Right atrium auricular region (tissue), 2 donors: Measurements from ENCODE around the gene ZSCAN25. TPM values are rescaled to one million over a fixed set of nuclear protein-coding genes. Genes with fewer than 3 reads are reported as not detected.

Experiments used
- DNase-seq: peaks from one replicate; pipeline ENCODE4 v3.0.0-alpha.2; 2019; ENCODE audit warnings: low spot score
- H3K27ac ChIP-seq, 2 donors: fragments of 200-600 bp; sonication (generic); 1 replicate in 1 of 2; 2 replicates in 1 of 2; pipeline ENCODE4 v1.5.1; 2016 to 2019
- H3K27me3 ChIP-seq, 2 donors: fragments of 200-600 bp; sonication (generic); one replicate each; pipeline versions ENCODE4 v1.5.1 to v1.6.0; 2017 to 2019
- H3K36me3 ChIP-seq: fragments of 200-600 bp; sonication (generic); one replicate; pipeline ENCODE4 v1.5.1; 2016
- H3K4me1 ChIP-seq, 2 donors: fragments of 200-600 bp; sonication (generic); one replicate each; pipeline versions ENCODE4 v1.5.1 to v1.6.0; 2017 to 2019
- H3K4me3 ChIP-seq, 2 donors: fragments of 200-600 bp; sonication (generic); 1 replicate in 1 of 2; 2 replicates in 1 of 2; pipeline ENCODE4 v1.5.1; 2017 to 2019; ENCODE audit warnings: mild to moderate bottlenecking in 1 of 2, moderate library complexity in 1 of 2
- H3K9me3 ChIP-seq, 2 donors: fragments of 200-600 bp; sonication (generic); one replicate each; pipeline ENCODE4 v1.5.1; 2019
- CTCF ChIP-seq, 2 donors: fragments of 200-600 bp; sonication (generic); IDR thresholded peaks; one replicate each; pipeline ENCODE4 v1.5.1; 2019; ENCODE audit warnings: antibody characterized with exemption in 2 of 2
- total RNA-seq, 2 donors: library from RNA; depleted of rRNA; stranded (reverse); fragments of >200 nt; gene quantifications; one replicate each; pipeline ENCODE4 v1.1.0, GENCODE V29; 2016

Gene ZSCAN25
- total RNA-seq, 2 donors from 2014 or later, result 6.0 to 6.1 TPM

GRCh38 chr7:99621271-99621670, 4.5 kb downstream of the ZSCAN25 start:
- TF ChIP-seq CTCF (IDR thresholded peaks at IDR 0.05), result no peak
- H3K4me1 ChIP-seq, result peaks cover 0 to 12% of the 10 kb centered on the region in 2 donors
- H3K27me3 ChIP-seq, result no peaks in the 10 kb centered on the region
- peak; percentile 18 for DNase-seq
- H3K36me3 ChIP-seq, result peaks cover 78% of the 10 kb centered on the region
- H3K27ac ChIP-seq, result no peak overlapping the region
- H3K9me3 ChIP-seq, result no peaks in the 10 kb centered on the region
- H3K4me3 ChIP-seq, result no peak overlapping the region

GRCh38 chr7:99622596-99622995, 5.8 kb downstream of the ZSCAN25 start:
- DNase-seq, result peak; percentile 2
- Histone ChIP-seq H3K4me1 (peaks cover 0 to 8% of the 10 kb centered on the region in 2 donors), H3K9me3 (no peaks in the 10 kb centered on the region), H3K27me3 (no peaks in the 10 kb centered on the region), H3K36me3 (peaks cover 91% of the 10 kb centered on the region), H3K27ac (no peak overlapping the region), H3K4me3 (no peak overlapping the region)
- TF ChIP-seq CTCF (IDR thresholded peaks at IDR 0.05), result no peak

GRCh38 chr7:99623091-99623693, 6.4 kb downstream of the ZSCAN25 start:
- H3K27me3 ChIP-seq, result no peaks in the 10 kb centered on the region
- no peak overlapping the region for H3K27ac ChIP-seq

GRCh38 chr7:99623702-99624447, 7.1 kb downstream of the ZSCAN25 start:
- TF ChIP-seq CTCF (IDR thresholded peaks at IDR 0.05), result no peak
- Histone ChIP-seq H3K9me3 (no peaks in the 10 kb centered on the region), H3K27me3 (no peaks in the 10 kb centered on the region), H3K4me1 (no peaks in the 10 kb centered on the region), H3K36me3 (peaks cover 100% of the 10 kb centered on the region), H3K4me3 (no peak overlapping the region), H3K27ac (no peak overlapping the region)
- peak; percentile 11 for DNase-seq

More at GRCh38 chr7:99623091-99623693, 6.4 kb downstream of the ZSCAN25 start:
- TF ChIP-seq CTCF (IDR thresholded peaks at IDR 0.05), result no peak
- peaks cover 0 to 2% of the 10 kb centered on the region in 2 donors for H3K4me1 ChIP-seq
- DNase-seq, result peak; percentile 38
- no peaks in the 10 kb centered on the region for H3K9me3 ChIP-seq
- peaks cover 97% of the 10 kb centered on the region for H3K36me3 ChIP-seq
- no peak overlapping the region for H3K4me3 ChIP-seq

GRCh38 chr7:99624484-99624883, 7.7 kb downstream of the ZSCAN25 start:
- DNase-seq, result peak; percentile 28
- Histone ChIP-seq H3K4me3 (no peak overlapping the region), H3K36me3 (peaks cover 100% of the 10 kb centered on the region)

More at GRCh38 chr7:99624484-99624883, 7.7 kb downstream of the ZSCAN25 start:
- H3K27me3 ChIP-seq, result no peaks in the 10 kb centered on the region
- H3K27ac ChIP-seq, result no peak overlapping the region
- no peaks in the 10 kb centered on the region for H3K4me1 ChIP-seq
- TF ChIP-seq CTCF (IDR thresholded peaks at IDR 0.05), result no peak
- no peaks in the 10 kb centered on the region for H3K9me3 ChIP-seq
